Upper lobe of left lung (tissue), 6 donors: ENCODE measurements around the gene KIF2A. TPM values are rescaled to one million over a fixed set of nuclear protein-coding genes. Genes with fewer than 3 reads are reported as not detected.
A peak's percentile ranks its signal among the peaks of the same experiment; 100 is the strongest.

Experiments used
- ATAC-seq, 2 donors: fragments of 200-7000 bp; cut with Tn5 transposase; one replicate each; pipeline ENCODE4 v1.9.1; 2022; ENCODE audit warnings: mild to moderate bottlenecking in 2 of 2, moderate library complexity in 2 of 2; ENCODE audit not compliant: low FRiP score in 2 of 2
- DNase-seq, 2 donors: peaks; one replicate each; pipeline ENCODE4 v3.0.0-alpha.2; 2019 to 2020
- H3K27ac ChIP-seq, 4 donors: fragments of 200-600 bp; sonication (generic); one replicate each; pipeline ENCODE4 v1.5.1; 2016 to 2019
- H3K27me3 ChIP-seq, 4 donors: fragments of 200-600 bp; sonication (generic); one replicate each; pipeline ENCODE4 v1.5.1; 2017 to 2019
- H3K36me3 ChIP-seq, 4 donors: fragments of 200-600 bp; sonication (generic); one replicate each; pipeline ENCODE4 v1.5.1; 2016 to 2019
- H3K4me1 ChIP-seq, 4 donors: fragments of 200-600 bp; sonication (generic); one replicate each; pipeline ENCODE4 v1.5.1; 2018 to 2019
- H3K4me3 ChIP-seq, 4 donors: fragments of 200-600 bp; sonication (generic); one replicate each; pipeline ENCODE4 v1.5.1; 2017 to 2019; ENCODE audit warnings: mild to moderate bottlenecking in 2 of 4, moderate library complexity in 1 of 4
- H3K9me3 ChIP-seq, 4 donors: fragments of 200-600 bp; sonication (generic); one replicate each; pipeline ENCODE4 v1.5.1; 2018 to 2019
- CTCF ChIP-seq, 6 experiments: fragments of 450-650 bp in 4 of 6; fragments of 200-600 bp in 2 of 6; sonication (generic) in 2 of 6; IDR thresholded peaks; one replicate each; pipeline ENCODE4 v1.5.1; 2016 to 2019; ENCODE audit warnings: antibody characterized with exemption in 6 of 6
- EP300 ChIP-seq, 4 donors: sonication (generic); formaldehyde crosslinking; IDR thresholded peaks; one replicate each; pipeline ENCODE4 v1.5.1; 2017; ENCODE audit warnings: antibody characterized with exemption in 4 of 4, control low read depth in 2 of 4
- POLR2A ChIP-seq, 4 donors: fragments of 450-650 bp; IDR thresholded peaks; one replicate each; pipeline ENCODE4 v1.5.1; 2016 to 2017; ENCODE audit warnings: antibody characterized with exemption in 4 of 4, mild to moderate bottlenecking in 2 of 4
- POLR2AphosphoS5 ChIP-seq, 2 donors: sonication (generic); formaldehyde crosslinking; IDR thresholded peaks; one replicate each; pipeline ENCODE4 v1.5.1; 2017; ENCODE audit warnings: antibody characterized with exemption in 2 of 2
- WGBS, 2 donors: methylation state at CpG; one replicate each; pipeline ENCODE4 v1.1.5; 2017 to 2018; 5-methylcytosine and 5-hydroxymethylcytosine counted together
- total RNA-seq, 6 donors: library from RNA; depleted of rRNA in 4 of 6; stranded (reverse); fragments of >200 nt in 4 of 6; gene quantifications; one replicate each; pipeline versions ENCODE4 v1.1.0 to v1.2.1, GENCODE V29; 2016 to 2021
- donor health status: DM: no; HTN: no; CAD: no; lungs with moderate emphysema.
- donor health status: DM: no; HTN: yes; CAD: no; lungs with severe emphysema.

KIF2A gene
- total RNA-seq, 6 donors from 2014 or later = 16.8 to 61.2 (median 23.7) TPM

DNA sequence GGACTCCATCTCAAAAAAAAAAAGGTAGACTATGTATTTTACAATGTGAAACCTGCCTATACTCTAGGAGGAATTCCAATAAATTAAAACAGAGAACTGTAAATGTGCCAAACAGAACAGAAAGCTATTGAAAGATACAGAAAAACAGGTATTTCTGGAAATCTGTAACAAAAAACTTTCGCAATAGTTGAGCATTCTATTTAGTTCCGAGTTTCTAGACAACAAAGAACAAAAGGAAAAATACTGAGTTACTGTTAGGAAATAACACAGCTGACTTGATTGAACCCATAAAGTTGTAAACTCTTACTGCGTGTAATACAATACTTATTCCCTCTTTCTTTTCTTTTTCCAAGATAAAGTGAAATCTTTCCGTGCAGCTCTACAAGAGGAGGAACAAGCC lies 79.1 kb downstream of the KIF2A start:
- peaks cover 16 to 85% (median 34%) of the 10 kb centered on the region in 4 donors for H3K36me3 ChIP-seq
- no peak for ATAC-seq
- H3K9me3 ChIP-seq = no peaks in the 10 kb centered on the region
- TF ChIP-seq POLR2AphosphoS5 (IDR thresholded peaks at IDR 0.05) (no peak), EP300 (IDR thresholded peaks at IDR 0.05) (no peak), POLR2A (IDR thresholded peaks at IDR 0.05) (no peak), CTCF (IDR thresholded peaks at IDR 0.05) (no peak)
- no peaks in the 10 kb centered on the region for H3K27me3 ChIP-seq
- no peak overlapping the region for H3K27ac ChIP-seq
- DNase-seq = no peak
- 78 to 79% methylated on average over 4 of the region's 4 CpGs for WGBS, 2 donors
- no peak overlapping the region for H3K4me3 ChIP-seq
- H3K4me1 ChIP-seq = no peaks in the 10 kb centered on the region

- ATAC-seq = no peak
- peaks cover 16 to 85% (median 35%) of the 10 kb centered on the region in 4 donors for H3K36me3 ChIP-seq
- 93 to 98% methylated on average over 2 of the region's 2 CpGs for WGBS, 2 donors
- H3K9me3 ChIP-seq = no peaks in the 10 kb centered on the region
- H3K27ac ChIP-seq = no peak overlapping the region
- no peaks in the 10 kb centered on the region for H3K27me3 ChIP-seq
- H3K4me3 ChIP-seq = no peak overlapping the region
- H3K4me1 ChIP-seq = no peaks in the 10 kb centered on the region
- TF ChIP-seq EP300 (IDR thresholded peaks at IDR 0.05) = no peak
- no peak for TF ChIP-seq POLR2AphosphoS5 (IDR thresholded peaks at IDR 0.05)
- no peak for TF ChIP-seq POLR2A (IDR thresholded peaks at IDR 0.05)
- no peak for TF ChIP-seq CTCF (IDR thresholded peaks at IDR 0.05)
- no peak for DNase-seq
Measured at GRCh38 chr5:62385816-62386400, 79.9 kb downstream of the KIF2A start.

- Histone ChIP-seq H3K36me3 (peaks cover 9 to 84% (median 30%) of the 10 kb centered on the region in 4 donors), H3K27ac (no peak overlapping the region), H3K4me3 (no peak overlapping the region), H3K4me1 (no peaks in the 10 kb centered on the region), H3K27me3 (no peaks in the 10 kb centered on the region), H3K9me3 (no peaks in the 10 kb centered on the region)
- TF ChIP-seq CTCF (IDR thresholded peaks at IDR 0.05) = no peak
- no peak for TF ChIP-seq EP300 (IDR thresholded peaks at IDR 0.05)
- no peak for TF ChIP-seq POLR2A (IDR thresholded peaks at IDR 0.05)
- no peak for TF ChIP-seq POLR2AphosphoS5 (IDR thresholded peaks at IDR 0.05)
- no peak for ATAC-seq
- DNase-seq = no peak
Measured at GRCh38 chr5:62386824-62387223, 80.8 kb downstream of the KIF2A start.

DNA sequence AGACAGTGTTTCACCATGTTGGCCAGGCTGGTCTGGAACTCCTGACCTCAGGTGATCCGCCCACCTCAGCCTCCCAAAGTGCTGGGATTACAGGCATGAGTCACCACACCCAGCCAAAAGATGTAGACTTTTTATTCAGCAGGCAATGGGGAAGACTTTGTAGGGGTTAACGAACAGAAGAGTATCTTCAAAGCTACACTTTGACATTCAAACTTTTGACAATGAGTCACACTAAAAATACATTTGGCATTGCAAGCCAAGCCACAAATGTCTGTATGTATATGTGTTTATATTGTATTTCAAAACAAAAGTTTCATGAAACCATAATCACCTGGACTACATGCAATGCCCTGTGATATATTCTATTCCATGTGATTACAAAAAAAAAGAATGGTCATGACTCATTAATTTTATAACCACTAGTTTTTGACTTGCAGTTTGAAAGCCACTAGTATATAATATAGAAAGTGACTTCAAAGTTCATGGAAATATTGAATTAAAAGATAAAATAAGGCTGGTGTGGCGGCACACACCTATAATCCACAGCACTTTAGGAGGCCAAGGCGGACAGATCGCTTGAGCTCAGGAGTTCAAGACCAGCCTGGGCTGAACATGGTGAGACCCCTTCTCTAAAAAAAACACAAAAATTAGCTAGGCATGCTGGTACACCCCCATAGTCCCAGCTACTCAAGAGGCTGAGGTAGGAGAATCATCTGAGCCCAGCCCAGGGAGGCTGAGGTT lies 89.4 kb downstream of the KIF2A start:
- no peak overlapping the region for H3K4me3 ChIP-seq
- no peaks in the 10 kb centered on the region for H3K27me3 ChIP-seq
- no peak for DNase-seq
- TF ChIP-seq EP300 (IDR thresholded peaks at IDR 0.05) (no peak), POLR2AphosphoS5 (IDR thresholded peaks at IDR 0.05) (no peak)
- no peak for ATAC-seq
- 81 to 100% methylated on average over 4 to 5 of the region's 5 CpGs for WGBS, 2 donors
- no peaks in the 10 kb centered on the region for H3K9me3 ChIP-seq
- no peak overlapping the region for H3K27ac ChIP-seq
- H3K4me1 ChIP-seq = no peaks in the 10 kb centered on the region
- peaks cover 12 to 94% (median 38%) of the 10 kb centered on the region in 4 donors for H3K36me3 ChIP-seq

- ATAC-seq = peak; percentile 100
- DNase-seq = peak; percentile 96 to 99
- peaks cover 0 to 23% (median 12%) of the 10 kb centered on the region in 4 donors for H3K36me3 ChIP-seq
- 0 to 1% methylated on average over 14 to 25 of the region's 66 CpGs for WGBS, 2 donors
- peak within 1 kb of the TSS; percentile 88 to 94 (median 92) for H3K27ac ChIP-seq
- TF ChIP-seq POLR2A (IDR thresholded peaks at IDR 0.05) (peak in 2 of 4 donors; percentile 72 to 83), POLR2AphosphoS5 (IDR thresholded peaks at IDR 0.05) (peak; percentile 78 to 87), CTCF (IDR thresholded peaks at IDR 0.05) (no peak), EP300 (IDR thresholded peaks at IDR 0.05) (peak in 1 of 4 donors; percentile 3)
- H3K4me1 ChIP-seq = peaks cover 9 to 12% (median 10%) of the 10 kb centered on the region in 4 donors
- no peaks in the 10 kb centered on the region for H3K9me3 ChIP-seq
- no peaks in the 10 kb centered on the region for H3K27me3 ChIP-seq
- H3K4me3 ChIP-seq = peak within 1 kb of the TSS; percentile 60 to 94 (median 83)
Measured at GRCh38 chr5:62403411-62404250, 97.6 kb downstream of the KIF2A start, which contains the start of gene DIMT1. DIMT1 (minus strand) TSS chr5:62403905; CDS start chr5:62403772, 133 bp downstream.
